ENCODE measurements around the gene NXF2. TPM values are rescaled to one million over a fixed set of nuclear protein-coding genes. Genes with fewer than 3 reads are reported as not detected.

Gene NXF2
- total and polyA plus RNA-seq, 4 donors: not detected

- Histone ChIP-seq H3K4me3 (ENCODE audit: low read length in 2 of 2) (no peak overlapping the region), H3K36me3 (ENCODE audit: control insufficient read depth in 1 of 2, insufficient read depth in 2 of 2, low read length in 1 of 2) (no peaks in the 10 kb centered on the region), H3K9me3 (ENCODE audit: control insufficient read depth, low read length) (no peaks in the 10 kb centered on the region), H3K4me1 (ENCODE audit: control insufficient read depth in 1 of 2, insufficient read depth in 2 of 2, low read length in 2 of 2) (no peaks in the 10 kb centered on the region), H3K27me3 (ENCODE audit: control insufficient read depth in 1 of 2, insufficient read depth in 2 of 2, low read length in 1 of 2) (no peaks in the 10 kb centered on the region), H3K27ac (ENCODE audit: low read depth in 1 of 2, low read length in 2 of 2) (no peak overlapping the region)
- intact Hi-C loops (cut with DNase I): no loop called here
- WGBS, 2 donors: 64 to 67% methylated on average over 19 of the region's 19 CpGs
- DNase-seq: peak; percentile 38 to 48
- ATAC-seq (ENCODE audit: low FRiP score): peak; percentile 22
These were observed 92.6 kb downstream of the NXF2 start for GRCh38 chrX:102339312-102340298.

DNA sequence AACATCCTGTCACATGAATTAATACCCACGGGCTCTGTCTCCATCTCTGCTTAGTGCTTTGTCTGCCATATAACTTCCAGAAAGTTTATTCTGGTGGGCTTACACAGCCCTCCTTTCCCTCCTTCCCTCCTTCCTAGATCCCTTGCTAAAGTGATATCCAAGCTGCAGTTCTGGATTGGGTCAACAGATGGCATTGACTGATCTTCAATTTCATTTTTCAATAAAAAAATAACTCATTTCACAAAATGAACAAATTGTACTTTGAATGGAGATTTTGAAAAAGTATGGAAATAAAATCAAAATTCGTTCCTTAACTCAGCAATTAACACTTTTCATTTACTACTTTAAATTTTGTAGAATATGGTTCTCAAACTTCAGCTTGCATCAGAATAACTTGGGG, 94.9 kb downstream of the NXF2 start:
- Histone ChIP-seq H3K36me3 (ENCODE audit: control insufficient read depth in 1 of 2, insufficient read depth in 2 of 2, low read length in 1 of 2) (no peaks in the 10 kb centered on the region), H3K9me3 (ENCODE audit: control insufficient read depth, low read length) (no peaks in the 10 kb centered on the region), H3K27ac (ENCODE audit: low read depth in 1 of 2, low read length in 2 of 2) (no peak overlapping the region), H3K27me3 (ENCODE audit: control insufficient read depth in 1 of 2, insufficient read depth in 2 of 2, low read length in 1 of 2) (no peaks in the 10 kb centered on the region), H3K4me3 (ENCODE audit: low read length in 2 of 2) (no peak overlapping the region), H3K4me1 (ENCODE audit: control insufficient read depth in 1 of 2, insufficient read depth in 2 of 2, low read length in 2 of 2) (no peaks in the 10 kb centered on the region)
- ATAC-seq (ENCODE audit: low FRiP score): no peak
- intact Hi-C loops (cut with DNase I): no loop called here
- WGBS, 2 donors: 17 to 23% methylated on average over 2 of the region's 2 CpGs
- no peak for DNase-seq

GRCh38 chrX:102345916-102346315, 98.9 kb downstream of the NXF2 start:
- Histone ChIP-seq H3K27ac (ENCODE audit: low read depth in 1 of 2, low read length in 2 of 2) (no peak overlapping the region), H3K27me3 (ENCODE audit: control insufficient read depth in 1 of 2, insufficient read depth in 2 of 2, low read length in 1 of 2) (no peaks in the 10 kb centered on the region), H3K4me3 (ENCODE audit: low read length in 2 of 2) (no peak overlapping the region), H3K9me3 (ENCODE audit: control insufficient read depth, low read length) (no peaks in the 10 kb centered on the region), H3K36me3 (ENCODE audit: control insufficient read depth in 1 of 2, insufficient read depth in 2 of 2, low read length in 1 of 2) (no peaks in the 10 kb centered on the region), H3K4me1 (ENCODE audit: control insufficient read depth in 1 of 2, insufficient read depth in 2 of 2, low read length in 2 of 2) (no peaks in the 10 kb centered on the region)
- DNase-seq (peak; percentile 71 to 84), ATAC-seq (ENCODE audit: low FRiP score) (no peak)
- WGBS, 2 donors: 26 to 33% methylated on average over 3 of the region's 3 CpGs
- intact Hi-C loops (cut with DNase I): no loop called here

Other genes with a start within 250 kb of the NXF2 start
- 10 to 100 TPM; 20.5 to 21.4 TPM for gene TCEAL2, start 121.5 kb upstream of the NXF2 start, total RNA-seq
- 100 to 1,000 TPM in 1 of 2 donors, 10 to 100 TPM in 1; 29.6 to 124 TPM for gene TCEAL2, start 121.5 kb upstream of the NXF2 start, polyA plus RNA-seq
- under 1 TPM in 1 of 2 donors, not detected in 1; 0.55 TPM for gene TCEAL6, start 104.7 kb upstream of the NXF2 start, total RNA-seq
- gene TCEAL6, start 104.7 kb upstream of the NXF2 start, polyA plus RNA-seq: 1 to 10 TPM in 1 of 2 donors, under 1 TPM in 1; 0.87 to 2.3 TPM
- gene BEX5, start 91.2 kb upstream of the NXF2 start, total RNA-seq: 1 to 10 TPM; 5.0 to 7.7 TPM
- gene BEX5, start 91.2 kb upstream of the NXF2 start, polyA plus RNA-seq: 10 to 100 TPM; 13.3 to 15.0 TPM
- not detected for gene TCP11X1, start 31.9 kb upstream of the NXF2 start, total RNA-seq
- not detected for gene TCP11X1, start 31.9 kb upstream of the NXF2 start, polyA plus RNA-seq
- not detected for gene NXF2B, start 192.8 kb downstream of the NXF2 start, total RNA-seq
- gene NXF2B, start 192.8 kb downstream of the NXF2 start, polyA plus RNA-seq: not detected
- not detected for gene TCP11X2, start 224.6 kb downstream of the NXF2 start, total RNA-seq
- gene TCP11X2, start 224.6 kb downstream of the NXF2 start, polyA plus RNA-seq: not detected

Measured in aorta (tissue), 5 donors.